Stimulated activated CD4-positive, alpha-beta T cell treated with anti-CD3 and anti-CD28 coated beads, Interleukin-4, amount 100 ng/mL, for 24 hours (primary cell): Measurements from ENCODE around the gene PLPPR1.
"Not testable (repeated sequence)": the region's sequence is repeated elsewhere in the genome, so short reads cannot be mapped to it uniquely, and the experiment has no call there.

Source experiments
- DNase-seq: peaks from one replicate; pipeline ENCODE4 v3.0.0-alpha.2; 2020

PLPPR1 gene

GRCh38 chr9:101225271-101225670 lies 196.7 kb downstream of the PLPPR1 start:
- DNase-seq = no peak

- DNase-seq = no peak
Measured at GRCh38 chr9:101226161-101226560, 197.6 kb downstream of the PLPPR1 start.

- no peak for DNase-seq
Measured at GRCh38 chr9:101226803-101227202, 198.3 kb downstream of the PLPPR1 start.

- DNase-seq = no peak
Measured at GRCh38 chr9:101229606-101230005, 201.1 kb downstream of the PLPPR1 start.

- no peak for DNase-seq
Measured at GRCh38 chr9:101232405-101232977, 204.0 kb downstream of the PLPPR1 start.

GRCh38 chr9:101235105-101235866 lies 206.8 kb downstream of the PLPPR1 start:
- no peak for DNase-seq

- DNase-seq = no peak
Measured at GRCh38 chr9:101242651-101243050, 214.1 kb downstream of the PLPPR1 start.

GRCh38 chr9:101246691-101247090 lies 218.2 kb downstream of the PLPPR1 start:
- no peak for DNase-seq

- no peak for DNase-seq
Measured at GRCh38 chr9:101247297-101247696, 218.8 kb downstream of the PLPPR1 start.

GRCh38 chr9:101254733-101255433 lies 226.4 kb downstream of the PLPPR1 start:
- no peak for DNase-seq

GRCh38 chr9:101264727-101265126 lies 236.2 kb downstream of the PLPPR1 start:
- DNase-seq = no peak

- DNase-seq = no peak
Measured at GRCh38 chr9:101265261-101265660, 236.7 kb downstream of the PLPPR1 start.

GRCh38 chr9:101268426-101268825 lies 239.9 kb downstream of the PLPPR1 start:
- no peak for DNase-seq

GRCh38 chr9:101269591-101270283 lies 241.2 kb downstream of the PLPPR1 start:
- no peak for DNase-seq

GRCh38 chr9:101270302-101270701 lies 241.8 kb downstream of the PLPPR1 start:
- no peak for DNase-seq

GRCh38 chr9:101271102-101271501 lies 242.6 kb downstream of the PLPPR1 start:
- no peak for DNase-seq

GRCh38 chr9:101274971-101275768 lies 246.6 kb downstream of the PLPPR1 start:
- DNase-seq = no peak

GRCh38 chr9:101275769-101276250 lies 247.3 kb downstream of the PLPPR1 start:
- DNase-seq = no peak

GRCh38 chr9:101291043-101291442 lies 262.5 kb downstream of the PLPPR1 start:
- not testable (repeated sequence) for DNase-seq

- DNase-seq = no peak
Measured at GRCh38 chr9:101299901-101300300, 271.4 kb downstream of the PLPPR1 start.

- DNase-seq = no peak
Measured at GRCh38 chr9:101307051-101307450, 278.5 kb downstream of the PLPPR1 start.

- no peak for DNase-seq
Measured at GRCh38 chr9:101307524-101308213, 279.1 kb downstream of the PLPPR1 start.
